Muscle of back (tissue), 11 donors: Measurements from ENCODE around the gene AHSG. TPM values are rescaled to one million over a fixed set of nuclear protein-coding genes. Genes with fewer than 3 reads are reported as not detected.
A peak's percentile ranks its signal among the peaks of the same experiment; 100 is the strongest.
"Not testable (repeated sequence)": the region's sequence is repeated elsewhere in the genome, so short reads cannot be mapped to it uniquely, and the experiment has no call there.

Experiments
- DNase-seq, 3 donors: peaks; one replicate each; pipeline versions ENCODE4 v3.0.0 to v3.0.0-alpha.2; 2013
- polyA plus RNA-seq, 10 donors: library from polyadenylated mRNA; unstranded; fragments of 120-200 nt; gene quantifications; one replicate each; pipeline ENCODE4 v1.2.1, GENCODE V29; 2013; ENCODE audit not compliant: insufficient read length in 10 of 10

The AHSG gene
- polyA plus RNA-seq, 10 donors, result 0.16 to 9.2 (median 0.17) TPM; not detected in 5

DNA sequence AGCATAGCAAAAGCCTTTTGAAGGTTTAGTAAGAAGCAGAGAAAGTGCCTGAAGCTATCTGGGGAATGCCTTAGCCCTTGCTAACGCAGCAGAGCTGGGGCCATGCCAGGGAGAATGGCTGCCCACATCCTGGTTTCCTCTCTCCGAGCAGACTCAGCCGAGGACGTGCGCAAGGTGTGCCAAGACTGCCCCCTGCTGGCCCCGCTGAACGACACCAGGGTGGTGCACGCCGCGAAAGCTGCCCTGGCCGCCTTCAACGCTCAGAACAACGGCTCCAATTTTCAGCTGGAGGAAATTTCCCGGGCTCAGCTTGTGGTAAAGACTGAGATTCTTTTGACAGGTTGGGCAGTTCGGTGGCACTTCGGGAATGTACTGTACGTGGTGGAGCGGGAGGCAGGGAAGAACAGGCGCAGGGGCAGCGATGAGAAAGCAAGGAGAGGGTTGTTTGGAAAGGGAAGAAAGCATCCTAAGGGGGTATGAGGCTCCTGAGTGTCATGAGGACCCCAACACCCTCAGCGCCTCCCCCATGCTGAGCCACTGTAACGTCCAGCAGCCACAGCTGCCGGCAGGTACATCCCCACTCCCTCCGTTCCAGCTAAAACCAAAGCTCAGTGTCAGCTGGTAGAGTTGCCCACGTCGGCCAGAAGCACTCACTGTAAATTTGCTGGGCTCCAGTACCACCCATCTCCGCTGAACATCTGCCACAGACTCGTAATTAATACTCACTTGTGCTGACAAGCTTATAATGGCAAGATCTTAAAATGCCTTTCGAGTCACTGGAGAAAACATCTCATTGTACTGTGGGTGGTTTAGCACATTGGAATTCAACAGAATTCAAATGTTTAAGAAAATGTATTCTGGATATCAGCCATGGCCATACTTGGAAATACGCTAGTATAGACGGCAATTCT, 4.4 kb downstream of the AHSG start:
- DNase-seq, result peak; percentile 69 to 86 (median 76)

DNA sequence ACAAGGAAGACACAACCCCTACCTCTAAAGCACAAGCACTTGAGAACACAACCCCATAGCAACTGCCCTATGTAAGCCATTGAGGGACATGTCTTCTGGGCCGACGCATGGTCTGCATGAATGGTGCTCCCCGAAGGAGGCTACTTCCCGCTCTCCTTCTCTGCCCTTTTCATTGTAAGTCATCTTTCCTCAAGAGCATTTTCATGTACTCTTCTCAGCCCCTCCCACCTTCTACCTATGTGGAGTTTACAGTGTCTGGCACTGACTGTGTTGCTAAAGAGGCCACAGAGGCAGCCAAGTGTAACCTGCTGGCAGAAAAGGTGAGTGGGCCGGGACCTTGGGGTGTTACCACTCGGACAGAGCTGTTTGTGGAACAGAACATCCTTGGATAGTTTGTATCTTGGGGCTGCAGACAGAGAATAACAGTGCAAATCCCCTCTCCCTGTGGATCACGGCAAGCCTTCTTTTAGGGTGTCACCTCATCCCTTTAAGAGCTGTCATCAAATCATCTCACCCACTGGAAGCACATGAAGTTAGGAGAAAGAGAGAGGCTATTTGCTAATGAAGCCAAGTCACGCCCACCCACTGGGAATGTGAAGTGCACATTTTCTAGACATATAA, 5.6 kb downstream of the AHSG start:
- DNase-seq, result no peak

DNA sequence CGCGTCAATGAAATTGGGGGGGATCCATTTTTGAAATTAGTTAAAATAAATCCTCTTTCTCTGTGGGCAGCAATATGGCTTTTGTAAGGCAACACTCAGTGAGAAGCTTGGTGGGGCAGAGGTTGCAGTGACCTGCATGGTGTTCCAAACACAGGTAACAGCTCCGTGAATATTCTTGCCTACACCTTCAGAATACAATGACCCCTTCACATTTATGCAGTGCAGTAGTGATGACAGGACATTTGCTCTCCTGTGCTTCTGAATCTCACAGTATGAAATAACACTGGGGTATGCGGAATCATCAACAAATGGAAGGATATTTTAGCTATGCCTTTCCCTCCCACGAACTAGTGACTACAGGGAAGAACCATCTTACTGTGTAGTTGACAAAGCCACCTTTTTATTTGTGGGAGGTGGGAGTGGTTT, 6.9 kb downstream of the AHSG start:
- no peak for DNase-seq

DNA sequence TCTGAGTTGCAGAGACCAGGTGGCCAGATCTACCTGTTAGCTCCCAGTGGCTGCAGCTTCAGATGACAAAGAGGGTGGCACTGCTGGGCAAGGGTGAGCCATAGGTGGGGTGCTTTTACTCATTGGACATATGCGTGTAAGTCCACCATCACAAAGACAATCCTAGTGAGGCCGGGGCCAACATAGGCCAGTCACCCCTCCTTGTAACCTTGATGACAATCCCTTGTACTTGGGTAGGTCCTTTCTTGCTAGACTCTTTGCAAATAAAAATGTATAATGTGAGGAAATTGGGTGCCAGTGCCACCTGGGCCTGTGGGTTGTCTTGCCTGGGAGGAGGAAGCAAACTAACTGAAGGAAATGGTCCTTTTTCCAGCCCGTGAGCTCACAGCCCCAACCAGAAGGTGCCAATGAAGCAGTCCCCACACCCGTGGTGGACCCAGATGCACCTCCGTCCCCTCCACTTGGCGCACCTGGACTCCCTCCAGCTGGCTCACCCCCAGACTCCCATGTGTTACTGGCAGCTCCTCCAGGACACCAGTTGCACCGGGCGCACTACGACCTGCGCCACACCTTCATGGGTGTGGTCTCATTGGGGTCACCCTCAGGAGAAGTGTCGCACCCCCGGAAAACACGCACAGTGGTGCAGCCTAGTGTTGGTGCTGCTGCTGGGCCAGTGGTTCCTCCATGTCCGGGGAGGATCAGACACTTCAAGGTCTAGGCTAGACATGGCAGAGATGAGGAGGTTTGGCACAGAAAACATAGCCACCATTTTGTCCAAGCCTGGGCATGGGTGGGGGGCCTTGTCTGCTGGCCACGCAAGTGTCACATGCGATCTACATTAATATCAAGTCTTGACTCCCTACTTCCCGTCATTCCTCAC, 7.6 kb downstream of the AHSG start:
- DNase-seq, result no peak

DNA sequence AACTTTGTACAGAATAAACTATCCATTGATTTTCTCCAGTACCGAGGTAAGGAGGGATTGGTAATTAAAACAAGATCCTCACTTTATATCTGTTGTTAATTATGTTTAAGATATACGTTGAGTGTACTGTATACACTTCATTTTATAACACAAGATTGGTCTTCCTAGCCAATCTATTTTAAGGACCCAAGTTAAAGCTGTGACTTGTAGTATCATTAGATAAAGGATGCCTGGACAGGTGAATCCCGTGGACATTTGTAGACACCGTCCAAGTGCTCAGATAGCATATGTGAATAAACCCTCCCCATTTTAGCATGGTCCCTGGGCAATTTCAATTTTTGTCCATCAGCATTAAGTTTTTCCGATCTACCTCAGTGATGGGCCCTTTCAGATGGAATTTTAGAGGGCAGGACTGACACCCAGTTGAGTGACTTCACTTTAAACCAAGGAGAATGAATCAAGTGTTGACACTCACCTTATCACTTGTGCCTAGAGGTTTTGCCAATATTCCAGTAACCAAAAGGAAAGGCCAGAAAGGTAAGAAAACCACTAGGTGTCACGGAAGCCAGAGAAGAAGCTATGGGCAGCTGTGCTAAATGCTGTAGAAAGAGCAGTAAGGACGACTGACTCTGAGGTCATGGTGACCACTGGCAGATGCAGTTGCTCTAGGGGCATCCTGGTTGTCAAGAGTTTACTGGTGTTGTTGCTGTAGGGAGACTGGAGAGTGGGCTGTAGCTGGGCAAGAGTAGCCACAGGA, 9.2 kb downstream of the AHSG start:
- no peak for DNase-seq

DNA sequence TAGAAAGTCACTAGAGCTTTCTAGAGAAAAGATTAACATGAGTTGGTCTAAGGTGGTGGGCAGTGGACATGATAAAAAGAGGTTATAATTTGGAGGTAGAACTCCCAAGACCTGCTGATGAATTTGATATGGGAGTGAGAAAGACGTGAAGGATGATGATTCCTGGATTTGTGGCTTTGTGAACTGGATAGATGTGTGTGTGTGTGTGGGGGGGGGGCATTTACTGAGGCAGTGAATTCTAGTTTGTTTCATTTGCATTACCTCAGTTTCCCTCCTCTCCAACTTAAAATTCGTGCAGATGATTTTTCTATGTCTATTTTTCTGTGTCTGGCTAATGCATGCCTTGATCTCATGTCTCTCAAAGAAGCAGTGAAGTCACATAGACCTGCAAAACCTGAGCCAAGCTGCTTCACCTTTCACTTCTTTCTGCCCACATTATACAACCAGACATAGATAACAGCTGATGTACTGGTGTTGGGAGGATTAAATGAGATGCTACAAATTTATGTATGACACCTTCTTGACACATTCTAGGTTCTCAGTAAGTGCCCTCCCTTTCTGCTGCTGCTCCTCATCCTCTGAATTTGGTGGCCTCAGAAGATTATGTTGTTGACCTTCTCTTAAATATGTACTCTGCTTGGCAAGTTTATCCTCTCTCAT, 9.9 kb downstream of the AHSG start:
- no peak for DNase-seq

DNA sequence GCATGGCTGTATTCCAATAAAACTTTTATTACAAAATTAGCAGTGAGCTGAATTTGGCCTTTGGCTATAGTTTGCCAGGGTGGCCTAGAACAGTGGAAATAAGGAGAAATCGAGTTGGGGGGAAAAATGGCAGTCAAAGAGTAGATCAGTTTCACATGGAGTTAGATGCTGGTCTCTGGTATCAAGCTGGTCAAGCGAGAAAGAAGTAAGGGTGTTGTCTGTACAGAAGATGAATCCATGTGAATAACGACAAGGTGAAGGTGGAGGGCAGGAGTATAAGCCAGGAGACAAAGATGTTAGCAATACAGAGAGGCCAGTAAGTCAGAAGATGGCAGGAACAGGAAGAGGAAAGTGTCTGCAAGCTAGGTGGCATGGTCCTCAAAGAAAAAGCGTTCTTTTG, 11.7 kb downstream of the AHSG start:
- DNase-seq, result no peak

DNA sequence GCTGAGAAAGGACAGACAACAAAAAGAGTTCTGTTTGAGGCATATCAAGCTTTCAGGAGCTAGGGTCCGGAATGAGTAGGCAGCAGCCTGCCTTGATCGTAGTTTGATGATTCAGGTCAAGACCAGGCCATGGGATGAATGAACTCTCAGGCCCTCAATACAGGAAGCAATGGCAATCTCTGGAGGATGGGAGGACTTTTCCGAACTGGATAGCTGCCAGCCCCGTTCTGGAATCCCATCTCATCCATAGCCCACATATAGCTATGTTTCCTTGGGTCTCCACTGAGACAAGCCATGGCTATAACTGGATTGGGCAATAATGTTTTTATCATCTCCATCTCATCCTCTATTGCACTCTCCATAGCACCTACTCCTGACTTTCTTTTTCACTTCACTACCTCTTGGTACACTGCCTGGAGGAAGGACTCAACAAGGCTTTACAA, 12.8 kb downstream of the AHSG start:
- DNase-seq, result no peak

DNA sequence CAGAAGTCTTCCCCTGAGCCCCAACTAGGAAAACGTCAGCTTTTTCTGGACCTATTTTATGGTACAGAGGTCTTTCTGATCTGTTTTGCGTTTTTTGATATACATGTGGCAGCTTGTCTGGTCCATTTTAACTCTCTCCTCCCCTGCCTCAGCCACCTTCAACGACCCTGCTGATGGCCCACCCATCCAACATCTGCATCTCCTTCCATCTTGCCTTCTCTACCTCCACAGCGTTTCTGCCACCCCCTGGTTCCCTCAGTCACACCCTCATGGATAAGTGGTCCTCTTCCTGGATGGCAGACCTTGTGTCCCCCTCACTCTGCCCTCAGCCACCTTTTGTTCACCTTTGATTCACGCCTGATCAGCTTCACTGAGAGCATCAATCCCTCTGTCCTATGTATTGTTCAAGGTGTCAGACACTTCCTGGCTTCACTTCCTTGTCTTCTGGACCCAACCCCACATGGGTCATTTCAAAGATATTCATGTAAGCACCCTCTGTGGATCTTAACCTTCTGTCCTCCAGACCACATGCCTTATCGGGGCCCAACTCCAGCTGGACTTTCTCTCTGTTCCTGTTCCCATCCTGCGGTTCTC, 13.5 kb downstream of the AHSG start:
- no peak for DNase-seq

DNA sequence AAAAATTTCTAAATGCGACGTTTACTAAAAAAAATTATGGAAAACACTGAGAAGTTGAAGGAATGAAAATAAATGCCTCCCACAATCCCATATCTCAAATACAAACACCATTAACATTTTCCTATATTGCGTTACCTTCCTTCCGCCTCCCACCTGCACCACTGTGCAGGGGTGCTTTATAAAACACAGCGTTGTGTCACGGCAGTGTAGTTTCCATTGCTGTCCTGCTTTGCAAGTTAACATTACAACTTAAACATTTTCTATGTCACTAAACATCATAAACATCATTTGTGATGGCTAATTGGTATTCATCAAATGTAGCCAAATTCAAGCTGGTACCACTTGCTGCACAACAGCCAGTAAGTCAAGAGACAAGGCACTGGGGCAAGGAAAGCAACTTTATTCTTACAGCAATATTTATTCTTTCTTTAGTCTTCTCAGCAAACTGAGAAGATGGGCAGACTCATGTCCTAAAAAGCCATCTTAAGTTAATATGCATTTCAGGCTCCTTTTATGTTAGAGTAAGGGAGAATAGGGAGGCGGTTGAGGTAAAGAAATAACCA, 15.1 kb downstream of the AHSG start:
- DNase-seq, result no peak

DNA sequence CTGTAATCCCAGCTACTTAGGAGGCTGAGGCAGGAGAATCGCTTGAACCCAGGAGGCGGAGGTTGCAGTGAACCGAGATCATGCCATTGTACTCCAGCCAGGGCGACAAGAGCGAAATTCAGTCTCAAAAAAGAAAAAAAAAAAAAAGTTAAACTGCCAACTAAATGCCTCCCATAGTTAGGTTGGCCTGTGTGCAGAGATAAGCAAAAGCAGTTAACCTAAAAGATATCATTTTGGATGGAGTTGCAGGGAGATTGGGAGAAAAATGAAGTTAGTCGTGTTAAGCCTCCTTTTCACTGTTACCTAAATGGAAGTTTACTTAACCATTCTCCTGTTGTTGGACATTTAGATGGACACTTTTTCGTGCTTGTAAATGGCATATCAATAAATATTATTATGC, 15.9 kb downstream of the AHSG start:
- DNase-seq, result no peak

DNA sequence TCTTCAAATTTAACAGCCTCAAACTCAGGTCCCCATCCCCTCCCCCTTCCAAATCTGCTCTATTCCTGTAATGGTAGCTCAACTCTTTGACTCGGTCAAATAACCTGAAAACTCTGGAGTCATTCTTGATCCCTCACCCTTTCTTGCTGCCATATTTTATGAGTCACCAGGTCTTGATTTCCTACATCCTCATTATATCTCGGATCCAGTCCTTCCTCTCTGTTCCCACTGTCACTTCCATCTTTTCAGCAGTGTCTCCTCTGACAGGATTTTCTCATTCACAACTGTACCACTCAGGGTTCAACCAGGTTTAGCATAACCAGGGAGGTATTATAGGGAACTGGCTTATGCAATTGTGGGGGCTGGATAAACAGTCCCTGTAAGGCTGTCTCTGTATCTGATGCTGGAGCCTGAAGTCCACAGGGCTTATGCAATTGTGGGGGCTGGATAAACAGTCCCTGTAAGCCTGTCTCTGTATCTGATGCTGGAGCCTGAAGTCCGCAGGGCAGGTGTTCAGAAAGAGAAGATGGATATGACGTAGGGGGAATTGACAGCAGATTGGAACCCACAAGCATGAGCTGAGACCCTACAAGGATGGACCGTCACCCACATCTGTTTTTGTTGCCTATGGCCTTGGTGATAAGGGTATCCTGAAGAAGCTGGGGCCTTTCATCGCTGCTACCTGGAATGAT, 18.2 kb downstream of the AHSG start:
- DNase-seq, result no peak

DNA sequence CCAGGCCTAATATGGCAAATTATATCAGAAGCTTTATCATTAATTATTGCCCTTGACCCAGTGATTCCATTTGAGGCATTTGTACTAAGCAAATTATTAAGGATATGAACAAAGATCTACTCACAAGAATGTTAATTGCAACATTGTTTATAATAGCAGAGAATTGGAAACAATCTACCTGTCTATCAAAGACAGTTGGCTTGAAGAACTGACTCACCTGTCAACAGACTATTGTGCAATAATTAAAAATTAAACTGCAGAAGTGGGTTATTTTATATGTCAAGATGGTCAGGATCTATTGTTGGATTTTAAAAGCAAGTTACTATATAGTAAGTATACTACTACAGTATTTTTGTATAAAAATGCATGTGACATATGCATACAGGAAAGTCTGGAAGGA, 20.6 kb downstream of the AHSG start:
- DNase-seq, result no peak

DNA sequence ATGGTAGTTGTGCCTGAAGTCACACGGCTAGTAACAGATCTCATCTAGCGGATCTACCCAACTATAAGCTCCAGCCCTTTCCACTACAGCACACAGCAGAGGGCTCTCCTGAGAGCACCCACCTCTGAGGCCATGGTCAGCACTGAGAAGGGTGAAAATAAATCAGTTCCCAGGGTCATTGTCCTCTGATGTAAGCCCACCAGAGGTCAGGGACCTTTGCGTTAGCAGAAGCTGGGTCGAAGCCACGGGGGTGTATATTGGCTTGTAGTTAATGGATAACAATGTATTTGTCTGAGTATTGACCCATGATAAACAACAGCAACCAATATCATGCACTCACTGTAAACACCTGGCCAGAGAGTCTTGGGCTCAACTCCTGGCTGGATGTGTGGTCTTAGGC, 21.3 kb downstream of the AHSG start:
- DNase-seq, result not testable (repeated sequence)

DNA sequence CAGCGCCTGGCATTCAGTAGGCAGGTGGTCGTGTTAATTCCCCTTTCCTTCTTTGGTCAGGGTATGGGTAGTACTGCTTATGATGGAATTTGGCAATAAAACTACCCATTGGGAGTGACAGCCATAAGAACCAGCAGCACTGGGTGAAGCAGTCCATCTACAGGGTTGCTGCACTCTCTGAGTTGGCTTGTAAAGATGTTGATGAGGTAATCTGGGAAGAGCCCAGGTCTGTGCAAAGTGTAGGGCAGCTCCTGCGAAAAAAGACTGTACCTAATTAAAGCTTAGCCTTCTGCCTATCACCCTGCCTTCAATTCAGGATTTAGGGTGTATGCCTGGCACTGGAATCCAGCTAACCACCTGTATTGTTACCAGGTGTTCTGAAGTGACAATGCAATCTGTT, 22.7 kb downstream of the AHSG start:
- no peak for DNase-seq

DNA sequence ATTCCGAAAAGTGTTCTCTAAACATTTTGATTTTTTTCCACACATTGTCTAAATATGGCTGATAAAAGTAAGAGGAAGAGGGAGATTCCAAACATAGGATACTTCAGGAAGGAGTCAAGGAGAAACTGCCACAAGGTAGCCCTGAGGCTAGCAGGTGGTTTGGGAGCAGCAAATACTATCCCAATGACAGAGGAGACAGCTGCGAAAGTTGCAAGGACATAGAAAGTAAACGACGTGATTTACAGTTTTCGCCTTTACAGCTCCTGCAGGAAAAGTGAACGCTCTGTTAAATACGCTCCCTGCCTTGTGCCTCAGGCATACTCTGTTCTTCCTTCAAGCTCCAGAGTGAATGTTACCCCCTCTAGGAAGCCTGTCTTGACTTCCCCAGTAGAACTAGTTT, 23.7 kb downstream of the AHSG start:
- DNase-seq, result no peak

DNA sequence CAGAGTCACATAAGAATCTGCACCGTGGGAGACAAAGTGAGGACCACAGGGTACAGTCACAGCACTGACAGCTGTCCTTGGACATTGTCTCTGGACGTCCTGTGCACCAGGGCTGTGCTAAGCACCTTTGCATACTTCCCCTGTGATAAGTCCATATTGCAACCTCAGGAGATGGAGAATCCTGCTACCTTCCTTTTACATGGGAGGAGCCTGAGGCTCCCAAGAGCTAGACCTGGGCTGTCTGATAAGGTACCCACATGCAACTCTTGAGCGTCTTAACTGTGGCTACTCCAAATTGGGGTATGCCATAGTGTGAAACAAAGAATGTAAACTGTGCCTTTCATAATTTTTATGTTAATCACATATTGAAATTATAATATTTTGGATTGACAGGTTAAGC, 24.8 kb downstream of the AHSG start:
- no peak for DNase-seq

DNA sequence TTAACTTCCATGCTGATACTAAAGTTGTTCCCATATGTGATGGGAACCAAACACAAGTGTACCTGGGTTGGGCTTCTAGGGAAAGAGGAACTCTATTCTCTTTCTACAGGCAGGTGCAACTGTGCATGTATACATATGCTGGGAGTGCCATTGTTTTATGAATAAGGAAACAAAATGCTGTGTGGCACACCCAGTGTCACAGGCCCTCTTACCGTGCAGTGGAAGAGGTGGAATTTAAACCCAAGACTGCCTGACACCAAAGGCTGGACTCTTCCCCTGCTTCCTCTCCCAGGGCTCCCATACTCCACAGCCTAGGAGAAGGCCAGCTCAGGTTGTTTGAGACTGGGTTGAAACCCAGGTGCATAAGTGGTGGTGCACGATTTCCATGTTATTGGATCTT, 25.4 kb downstream of the AHSG start:
- no peak for DNase-seq

DNA sequence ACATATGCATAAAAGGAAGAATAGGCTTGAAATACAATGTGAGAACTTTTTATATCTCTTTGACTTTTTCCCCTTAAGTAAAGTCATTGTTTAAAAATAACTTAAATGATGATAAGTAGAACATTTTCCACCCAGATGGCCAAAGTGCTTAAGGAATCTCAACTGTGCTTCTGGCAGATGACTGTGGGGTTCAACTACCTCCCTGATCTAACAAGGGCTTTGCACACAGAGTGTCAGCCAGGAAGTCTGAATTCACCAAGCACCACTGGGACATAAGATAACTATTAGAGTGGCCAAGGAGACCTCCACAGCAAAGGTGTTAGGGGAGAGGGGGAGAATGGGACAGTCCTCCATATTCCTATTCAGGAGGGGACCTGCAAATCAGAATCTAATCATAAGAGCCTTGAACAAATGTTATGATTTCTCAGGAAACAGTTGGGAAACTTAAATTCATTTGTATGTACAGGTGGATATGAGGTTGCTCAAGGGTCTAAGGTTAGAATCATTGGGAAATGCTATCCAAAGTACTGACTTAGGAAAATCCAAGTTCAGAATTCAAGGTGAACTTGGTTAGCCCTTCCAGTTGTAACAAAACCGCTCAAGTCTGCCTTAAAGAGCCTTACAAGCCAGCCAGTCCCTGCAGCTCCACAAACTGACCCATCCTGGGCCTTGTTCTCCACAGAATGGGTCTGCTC, 27.1 kb downstream of the AHSG start, which contains the start of gene FETUB:
Gene FETUB, plus strand, starts transcription at position 622 of the 695 bp plus-strand sequence. Its CDS starts 62 bp downstream, at position 684.
- DNase-seq, result no peak
